Fibroblast of skin of right quadriceps (primary cell): ENCODE results near the gene CNTRL.
A peak's percentile ranks its signal among the peaks of the same experiment; 100 is the strongest.

Experiments
- DNase-seq: peaks from one replicate; pipeline ENCODE4 v3.0.0-alpha.2; 2013

CNTRL gene

DNA sequence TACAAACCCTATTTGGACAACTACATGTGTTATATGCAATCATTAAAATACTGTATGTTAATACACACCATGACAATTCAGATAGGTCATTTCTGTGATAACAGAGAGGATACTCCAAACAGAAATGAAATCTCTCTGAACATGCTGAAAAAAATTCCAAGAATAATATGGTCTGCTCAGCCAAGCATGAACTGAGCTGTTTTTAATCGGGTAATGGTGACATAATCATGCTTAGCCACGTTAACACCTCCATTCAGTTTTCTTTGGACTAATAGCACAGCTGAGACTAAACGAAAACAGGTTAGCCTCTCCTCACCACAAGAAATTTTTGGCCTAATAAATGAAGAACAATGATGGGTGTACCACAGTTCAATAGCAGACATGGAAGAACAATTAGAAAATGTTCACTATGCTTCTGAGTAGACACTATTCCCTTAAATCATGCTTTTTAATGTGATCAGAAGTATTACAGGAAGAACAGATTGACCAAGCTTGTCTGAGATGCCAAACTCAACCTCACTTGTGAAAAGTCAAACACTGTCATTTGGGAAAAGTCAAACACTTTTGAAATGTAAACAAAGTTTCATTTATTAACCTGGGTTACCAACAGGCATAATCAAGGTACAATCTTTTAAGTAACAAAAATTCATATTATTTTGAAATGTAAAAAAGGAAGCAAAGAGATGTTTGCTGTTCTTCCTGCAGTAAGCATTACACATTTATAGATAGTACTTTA, 107.5 kb downstream of the CNTRL start:
- no peak for DNase-seq

DNA sequence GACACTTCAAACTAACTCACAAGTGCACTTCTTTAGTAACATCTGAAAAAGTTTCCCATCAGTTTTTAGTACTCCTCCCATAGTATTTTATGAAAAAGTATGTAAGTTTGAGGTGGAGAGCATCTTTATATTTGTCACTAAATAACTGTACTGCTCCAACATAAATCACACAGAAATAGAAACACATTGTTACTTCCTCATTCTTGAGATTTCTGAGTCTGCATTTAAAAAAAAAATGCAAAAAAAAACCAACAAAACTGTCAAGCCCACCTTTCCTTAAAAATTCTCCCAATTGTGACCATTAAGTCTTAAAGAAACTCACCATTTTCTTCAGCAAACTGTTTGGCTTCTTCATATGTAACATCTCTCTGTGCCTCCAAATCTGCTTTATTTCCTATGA, 108.2 kb downstream of the CNTRL start:
- DNase-seq: no peak

DNA sequence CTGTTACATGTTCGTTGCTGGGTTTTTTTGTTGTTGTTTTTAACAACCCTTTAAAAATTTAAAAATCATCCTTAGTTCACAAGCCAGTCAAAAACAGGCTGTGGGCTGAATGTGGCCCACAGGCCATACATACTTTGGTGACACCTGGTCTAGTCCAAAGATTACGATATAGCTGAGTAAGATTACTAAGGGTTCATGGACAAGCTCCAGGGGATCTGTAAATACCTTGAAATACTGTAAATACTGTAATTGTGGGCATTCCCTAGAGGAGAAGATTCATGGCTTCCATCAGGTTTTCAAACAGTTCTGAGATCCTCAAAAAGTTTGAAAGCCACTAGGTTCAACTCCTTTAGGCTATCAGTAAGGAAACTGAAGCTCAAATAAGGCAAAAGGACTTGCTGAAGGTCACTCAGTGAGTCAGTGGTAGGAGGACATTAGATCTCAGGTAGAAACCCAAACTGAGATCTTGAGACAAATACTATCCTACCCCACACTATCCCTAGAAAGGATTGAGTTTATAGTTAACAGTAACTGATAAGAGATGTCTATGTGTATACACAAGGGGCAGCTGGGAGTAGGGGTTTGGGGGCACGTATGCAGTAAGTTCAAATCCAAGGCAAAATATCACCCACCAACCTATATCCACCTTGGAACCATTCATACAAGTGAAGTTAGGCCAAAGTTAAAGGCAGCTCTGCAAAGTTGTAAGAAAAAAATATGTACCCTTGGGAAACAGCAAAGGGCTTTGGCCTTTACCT, 109.1 kb downstream of the CNTRL start:
- no peak for DNase-seq

DNA sequence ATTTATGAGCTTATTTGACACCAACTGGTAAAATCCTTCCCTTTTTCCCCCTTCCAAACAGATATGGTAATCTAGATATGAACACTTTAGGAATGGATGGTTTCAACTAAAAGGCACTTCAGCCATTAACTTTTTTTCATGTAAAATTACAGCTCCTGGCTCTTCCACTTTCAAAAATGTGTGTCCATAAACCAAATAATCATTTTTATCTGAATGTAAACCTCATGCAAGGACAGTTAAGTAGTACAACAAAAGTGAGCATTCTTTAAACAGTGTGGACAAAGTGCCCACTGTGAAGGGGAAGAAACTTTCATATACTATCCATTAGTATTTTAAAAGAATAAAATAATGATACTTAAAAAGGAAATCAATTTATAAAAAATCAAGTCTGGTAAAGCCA, 109.7 kb downstream of the CNTRL start:
- no peak for DNase-seq

DNA sequence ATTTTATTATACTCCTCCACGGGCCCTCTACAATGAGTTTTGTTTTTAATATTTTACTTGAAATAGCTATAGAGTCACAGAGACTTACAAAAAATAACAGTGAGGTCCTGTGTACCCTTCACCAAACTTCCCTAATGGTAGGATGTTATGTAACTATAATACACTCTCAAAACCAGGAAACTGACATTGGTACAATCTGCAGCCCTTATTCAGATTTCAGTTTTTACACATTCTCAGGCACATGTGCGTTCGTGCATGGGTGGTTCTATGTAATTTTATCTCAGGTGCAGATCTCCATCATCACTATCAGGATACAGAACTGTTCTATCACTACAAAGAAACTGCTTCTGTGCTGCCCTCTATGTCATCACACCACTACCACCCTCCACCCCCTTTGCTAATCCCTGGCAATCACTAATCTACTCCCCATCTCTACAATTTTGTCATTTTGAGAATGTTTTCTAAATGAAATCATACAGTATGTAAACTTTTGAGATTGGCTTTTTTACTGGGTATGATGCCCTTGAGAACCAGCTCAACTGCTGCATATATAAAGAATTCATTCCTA, 110.5 kb downstream of the CNTRL start:
- no peak for DNase-seq

DNA sequence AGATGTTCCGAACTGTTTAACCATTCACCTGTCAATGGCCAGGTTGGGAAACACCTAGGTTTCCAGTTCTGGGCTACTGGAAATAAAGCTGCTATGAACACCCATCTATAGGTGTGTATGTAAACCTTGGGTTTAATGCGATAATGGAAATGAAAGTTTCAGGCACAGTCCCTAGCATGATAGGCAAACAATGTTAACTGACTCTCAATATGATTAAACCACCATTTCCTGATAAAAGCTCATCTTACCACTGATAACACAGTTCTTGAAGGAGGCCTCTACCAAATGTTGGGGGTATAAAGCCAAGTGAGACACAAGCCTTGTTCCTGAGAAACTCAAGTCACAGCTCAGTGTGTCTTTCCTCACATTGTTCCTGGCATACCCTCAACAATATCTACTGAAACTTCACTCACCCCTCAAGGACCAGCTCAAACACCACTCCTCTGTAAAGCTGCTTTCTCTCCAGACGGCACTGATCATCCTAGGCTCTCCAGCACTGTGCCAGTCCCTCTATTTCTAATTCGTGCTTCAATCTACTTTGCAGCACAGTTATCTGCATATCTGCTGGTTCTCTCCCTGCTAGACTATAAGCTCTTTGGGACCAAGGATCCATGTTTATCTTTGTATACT, 111.1 kb downstream of the CNTRL start:
- no peak for DNase-seq

DNA sequence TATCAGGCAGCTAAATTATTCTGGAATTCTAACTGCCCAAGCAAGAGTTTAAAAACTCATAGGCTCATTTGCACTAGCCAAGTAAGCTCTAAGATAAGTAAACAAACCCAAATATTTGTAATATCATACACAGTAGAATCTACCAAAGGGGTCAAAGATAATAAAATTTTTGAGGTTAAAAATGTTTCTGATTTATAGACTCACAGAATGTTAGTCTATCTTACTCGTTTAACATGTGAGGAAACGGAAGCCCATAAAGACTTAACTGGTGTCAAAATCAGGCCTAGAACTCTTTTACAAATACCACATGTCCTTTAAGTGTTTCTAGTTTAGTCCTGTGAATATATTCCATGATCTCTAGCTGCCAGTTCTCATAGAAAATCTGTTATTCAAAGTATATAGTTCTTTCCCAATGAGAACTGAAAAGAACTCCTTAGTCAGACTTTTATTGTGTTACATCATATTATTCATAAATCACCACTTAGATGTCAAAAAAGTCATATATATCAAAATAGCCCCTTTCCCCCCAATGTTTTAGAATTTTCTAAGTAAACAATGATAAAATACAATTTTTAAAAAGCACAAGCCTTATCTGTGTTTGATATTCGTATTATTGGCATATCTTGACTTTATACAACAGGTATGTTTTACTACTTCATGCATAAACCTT, 113.0 kb downstream of the CNTRL start:
- DNase-seq: peak; percentile 40

DNA sequence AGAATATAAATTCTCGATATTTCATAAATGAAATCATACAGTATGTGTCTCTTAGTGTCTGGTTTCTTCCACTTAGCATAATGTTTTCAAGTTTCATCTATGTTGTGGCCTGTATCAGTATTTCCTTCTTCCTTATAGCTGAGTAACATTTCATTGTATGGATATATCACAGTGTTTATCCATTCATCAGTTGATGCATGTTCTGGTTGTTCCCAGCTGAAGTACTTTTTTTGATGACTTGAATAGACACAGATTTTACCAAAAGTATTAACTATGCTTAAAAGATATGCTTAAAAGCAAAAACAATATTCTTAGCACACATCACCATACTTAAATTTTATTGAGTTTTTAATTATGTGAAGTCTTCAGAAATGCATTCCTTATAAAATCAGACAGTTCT, 114.3 kb downstream of the CNTRL start:
- no peak for DNase-seq

DNA sequence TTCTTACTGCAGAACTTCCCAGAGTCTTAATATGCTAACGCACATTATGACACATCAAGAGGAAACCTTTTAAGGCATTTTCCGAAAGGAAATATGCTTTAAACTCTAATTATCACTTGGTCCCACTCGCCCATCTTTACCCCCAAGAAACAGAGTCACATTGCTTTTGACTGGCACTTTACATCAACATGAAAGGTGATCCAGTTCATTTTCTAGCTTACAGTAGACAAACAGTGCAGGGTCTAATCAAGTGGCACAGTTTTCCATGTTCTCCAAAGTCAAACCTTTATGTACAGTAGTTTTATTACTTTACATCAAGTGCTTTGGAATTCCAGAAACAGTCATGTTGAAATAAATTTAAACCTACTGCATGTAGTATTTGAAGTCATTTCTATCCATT, 114.9 kb downstream of the CNTRL start:
- DNase-seq: no peak

DNA sequence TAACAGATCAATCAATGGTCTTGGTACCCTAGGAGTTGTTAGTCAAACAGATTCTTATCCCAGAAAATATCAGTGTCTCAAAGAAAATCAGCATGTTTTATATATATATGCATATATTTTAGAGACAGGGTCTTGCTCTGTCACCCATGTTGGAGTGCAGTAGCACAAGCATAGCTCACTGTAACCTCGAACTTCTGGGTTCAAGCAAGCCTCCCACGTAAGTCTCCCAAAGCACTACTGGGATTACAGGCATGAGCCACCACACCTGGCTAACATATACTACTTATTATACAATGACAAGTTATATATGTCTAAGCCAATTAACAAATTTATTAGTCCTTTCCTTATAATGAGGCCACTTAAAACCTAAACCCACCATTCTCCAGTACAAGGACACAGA, 116.5 kb downstream of the CNTRL start:
- DNase-seq: no peak

DNA sequence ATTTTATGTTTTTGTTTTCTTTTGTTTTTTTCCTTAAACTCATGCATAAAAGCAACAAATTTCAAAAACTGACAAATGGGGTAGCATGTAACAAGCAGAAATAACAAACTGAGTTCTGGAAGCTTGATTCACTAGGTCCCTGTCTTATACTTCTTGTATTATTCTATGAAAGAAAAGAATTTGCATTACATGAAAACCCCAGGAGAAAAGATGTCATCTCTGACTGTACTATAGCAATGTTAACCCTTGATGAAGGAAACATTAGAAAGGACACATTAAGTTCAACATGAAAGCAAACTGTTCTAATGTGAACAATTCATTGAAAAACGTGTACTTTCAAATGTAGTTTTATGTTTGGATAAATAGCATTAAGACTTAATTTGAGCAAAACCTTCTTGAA, 117.8 kb downstream of the CNTRL start:
- DNase-seq: no peak

DNA sequence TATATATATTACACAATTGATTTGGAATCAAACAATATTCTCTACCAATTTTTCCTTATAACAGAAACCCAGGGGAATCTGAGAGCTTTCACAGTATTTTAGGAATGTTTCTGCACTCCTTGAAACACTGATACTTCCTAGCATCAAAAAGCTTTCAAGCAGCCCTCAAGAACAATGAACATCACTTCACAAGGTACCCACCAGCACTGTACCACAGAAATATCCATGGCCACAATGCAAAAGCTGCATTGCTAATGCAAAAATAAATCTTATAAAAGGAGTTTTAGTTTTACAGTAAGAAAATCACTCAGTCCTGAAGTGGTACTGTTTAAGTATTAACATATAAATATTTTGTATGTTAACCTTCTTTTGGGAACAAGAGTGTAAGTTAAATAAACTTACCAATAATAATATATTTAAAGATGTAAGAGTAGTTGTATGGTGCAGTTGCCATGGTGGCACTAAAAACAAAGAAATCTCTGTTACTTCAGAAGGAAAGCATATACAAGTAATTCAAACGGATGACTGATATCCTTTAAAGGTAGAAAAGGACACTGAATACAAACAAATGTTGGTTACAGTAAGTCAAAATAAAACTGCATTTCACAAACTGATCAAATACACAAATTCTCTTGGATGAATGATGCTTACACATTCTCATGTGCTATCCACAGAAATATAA, 118.3 kb downstream of the CNTRL start:
- no peak for DNase-seq

DNA sequence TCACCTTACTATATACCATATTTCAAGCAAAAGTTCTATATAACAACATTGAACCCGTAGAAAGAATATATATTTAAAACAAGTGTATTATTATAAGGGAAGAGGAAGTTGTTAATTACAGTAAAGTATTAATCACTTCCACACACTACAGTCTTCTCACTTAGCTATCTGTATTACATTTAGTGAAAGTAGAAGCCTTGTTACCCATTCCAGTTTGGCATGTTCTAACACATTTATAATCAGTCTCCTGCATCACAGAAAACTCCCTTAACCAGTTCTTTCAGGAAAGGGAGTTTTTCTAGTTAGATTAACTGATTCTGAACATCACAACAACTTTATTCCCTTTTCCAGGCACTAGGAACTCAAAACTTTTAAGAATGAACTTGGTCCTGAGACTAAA, 120.0 kb downstream of the CNTRL start:
- no peak for DNase-seq

DNA sequence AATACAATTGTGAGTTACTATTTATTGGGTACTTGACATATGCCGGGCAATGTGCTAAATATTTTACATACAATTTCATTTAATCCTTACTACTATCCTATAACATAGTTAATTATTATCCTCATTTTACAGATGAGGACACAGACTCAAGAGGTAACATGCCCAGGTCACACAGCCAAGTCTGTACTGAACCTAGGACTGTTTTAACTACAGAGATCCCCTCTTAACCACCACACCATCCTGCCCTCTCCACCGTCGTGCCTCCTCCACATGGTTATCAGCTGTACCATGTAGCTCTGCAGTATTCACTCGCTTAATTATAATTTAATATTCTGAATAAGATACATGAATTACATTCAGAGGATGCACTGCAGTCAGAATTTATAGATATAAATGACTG, 121.6 kb downstream of the CNTRL start:
- DNase-seq: no peak

DNA sequence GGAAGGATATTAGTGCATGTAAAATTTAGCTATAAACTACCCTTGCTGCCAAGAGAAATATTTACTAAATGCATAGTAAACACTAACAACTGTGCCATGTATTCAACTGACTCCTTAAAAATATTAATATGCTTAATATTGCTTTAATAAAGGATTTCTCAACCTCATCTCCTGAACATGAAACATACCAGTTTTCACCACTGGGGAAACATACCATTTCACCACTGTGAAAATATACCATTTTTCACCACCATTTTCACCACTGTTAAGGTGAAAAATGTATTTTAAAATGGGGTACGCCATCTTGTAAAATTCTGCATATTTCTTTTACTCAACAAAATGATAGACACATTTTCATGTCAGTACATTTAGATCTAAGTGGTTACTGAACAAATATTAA, 122.4 kb downstream of the CNTRL start:
- no peak for DNase-seq

DNA sequence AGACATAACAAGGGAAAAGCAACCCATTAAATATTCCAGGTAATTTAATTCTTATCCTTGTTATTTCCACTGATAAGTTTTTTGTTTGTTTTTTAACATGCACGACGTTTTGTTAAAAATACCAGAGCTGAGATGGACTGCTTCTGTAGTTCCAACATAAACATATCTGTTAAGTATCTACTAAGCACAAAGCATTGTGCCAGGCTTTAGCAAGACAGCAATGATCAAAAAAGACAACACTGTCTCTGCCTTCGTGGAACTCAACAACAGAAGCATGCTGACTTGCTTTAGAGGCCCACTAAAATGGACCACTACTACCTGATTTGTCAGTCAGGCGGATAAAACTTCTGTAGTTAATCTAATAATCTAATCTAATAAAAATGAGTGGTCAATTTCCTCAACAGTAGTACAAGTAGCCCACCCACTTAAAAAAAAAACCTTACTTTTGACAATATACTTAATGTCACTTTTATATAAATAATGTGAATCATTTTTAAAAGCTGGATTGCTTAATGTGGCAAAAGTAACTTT, 123.8 kb downstream of the CNTRL start:
- DNase-seq: no peak

DNA sequence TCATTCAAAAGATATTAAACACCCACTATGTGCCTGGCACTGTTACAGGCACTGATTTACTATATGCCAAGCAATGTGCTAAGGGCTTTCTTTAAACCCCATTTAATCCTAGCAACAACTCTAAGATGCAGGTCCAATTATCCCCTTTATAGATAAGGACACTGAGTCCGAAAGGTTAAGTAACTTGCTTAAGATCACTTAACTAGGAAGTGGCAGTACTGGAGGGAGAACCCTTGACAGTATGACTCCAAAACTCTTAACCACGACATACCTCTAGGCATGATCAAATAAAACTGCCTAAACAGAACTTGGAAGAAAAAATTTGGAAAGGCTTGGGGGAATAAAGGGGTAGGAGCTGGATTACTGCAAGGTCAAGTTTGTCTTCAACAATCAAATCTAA, 125.2 kb downstream of the CNTRL start:
- no peak for DNase-seq

DNA sequence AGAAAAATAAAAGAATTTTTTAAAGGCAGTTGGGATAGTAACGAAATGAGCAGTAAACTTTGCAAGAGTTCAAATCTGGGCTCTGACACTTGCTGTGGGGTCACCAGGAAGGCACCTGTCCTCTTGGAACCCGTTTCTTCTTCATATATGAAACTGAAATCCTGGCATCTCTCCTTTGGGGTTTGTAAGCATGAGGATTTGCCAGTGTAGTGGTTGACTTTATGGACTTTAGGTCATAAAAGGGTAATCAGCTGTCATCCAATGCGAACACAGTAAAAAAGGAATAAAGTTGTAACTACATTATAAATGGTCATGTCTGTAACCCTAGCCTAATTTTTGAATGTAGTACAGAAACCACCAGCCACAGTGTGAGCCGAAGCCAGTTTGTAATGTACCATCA, 125.6 kb downstream of the CNTRL start:
- DNase-seq: no peak

DNA sequence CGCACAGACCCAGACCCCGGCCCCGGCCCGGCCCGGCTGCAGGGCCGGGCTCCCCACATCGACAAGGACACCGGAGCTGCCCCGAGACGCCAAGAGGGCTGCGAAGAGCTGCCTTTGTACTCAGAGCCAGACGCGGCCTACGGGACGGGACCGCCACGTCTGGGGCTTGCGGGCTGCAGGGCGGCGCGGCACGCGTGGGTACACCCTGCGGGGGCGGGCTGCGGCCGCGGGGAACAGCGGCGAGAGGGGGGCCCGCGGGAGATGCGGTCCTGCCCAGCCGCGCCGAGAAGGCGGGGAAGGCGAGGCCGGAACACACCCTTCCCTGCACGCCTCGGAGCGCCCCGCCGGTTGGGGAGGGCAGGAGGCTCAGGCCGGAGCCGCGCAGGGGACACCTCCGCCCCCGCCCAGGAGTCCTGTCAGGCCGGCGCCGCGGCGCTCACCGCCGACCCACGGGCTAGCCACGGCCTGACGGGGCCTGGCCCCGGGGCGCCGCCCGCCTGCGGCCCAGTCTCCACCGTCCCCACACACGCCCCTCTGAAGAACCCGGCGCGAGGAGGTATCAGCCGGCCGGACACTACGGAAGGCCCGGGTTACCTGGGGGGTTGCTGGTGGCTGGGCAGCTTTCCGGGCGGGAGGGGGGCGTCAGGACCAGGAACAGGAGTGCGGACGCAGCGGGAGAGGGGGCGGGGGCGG, 126.4 kb downstream of the CNTRL start:
- DNase-seq: no peak

DNA sequence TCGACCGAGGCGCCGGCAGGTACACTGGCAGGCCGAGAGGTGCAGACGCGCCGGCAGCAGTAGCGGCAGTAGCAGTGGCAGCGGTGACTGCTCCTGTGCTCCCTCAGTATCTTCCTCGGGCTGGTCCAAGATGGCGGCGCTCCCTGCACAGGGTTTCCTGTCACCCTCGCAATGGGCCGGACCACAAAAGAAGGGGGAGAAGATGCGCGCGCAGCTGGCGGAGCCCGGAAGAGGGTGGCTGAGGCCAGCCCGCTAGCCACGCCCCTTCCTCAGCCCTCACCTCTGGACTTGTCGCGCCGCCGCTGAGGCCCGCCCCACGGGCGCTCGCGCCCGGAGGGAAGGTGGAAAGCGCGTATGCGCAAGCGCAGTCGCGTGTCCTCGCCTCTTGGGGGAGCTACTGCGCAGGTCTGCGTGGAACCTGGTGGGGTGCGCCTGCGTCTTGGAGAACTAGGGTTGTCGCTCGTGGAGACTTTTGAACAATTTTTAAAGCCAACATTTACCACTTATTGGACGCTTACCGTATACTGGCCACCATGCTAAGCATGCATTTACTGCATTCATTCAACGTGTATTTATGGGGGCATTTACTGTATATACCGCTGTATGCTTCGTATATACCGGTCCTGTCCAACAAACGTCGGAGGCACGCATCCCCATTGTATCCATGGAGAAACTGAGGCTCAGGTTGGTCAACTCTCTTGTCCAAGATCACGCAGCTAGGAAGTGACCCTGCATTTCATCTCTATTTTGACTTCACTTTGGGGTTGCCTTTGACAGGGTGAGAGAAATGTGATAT, 127.2 kb downstream of the CNTRL start, which contains the start of gene RAB14:
RAB14 (minus strand) TSS at position 132 of the 796 bp plus-strand sequence. CDS start 8,457 bp downstream, outside the sequence.
- DNase-seq: peak; percentile 97

DNA sequence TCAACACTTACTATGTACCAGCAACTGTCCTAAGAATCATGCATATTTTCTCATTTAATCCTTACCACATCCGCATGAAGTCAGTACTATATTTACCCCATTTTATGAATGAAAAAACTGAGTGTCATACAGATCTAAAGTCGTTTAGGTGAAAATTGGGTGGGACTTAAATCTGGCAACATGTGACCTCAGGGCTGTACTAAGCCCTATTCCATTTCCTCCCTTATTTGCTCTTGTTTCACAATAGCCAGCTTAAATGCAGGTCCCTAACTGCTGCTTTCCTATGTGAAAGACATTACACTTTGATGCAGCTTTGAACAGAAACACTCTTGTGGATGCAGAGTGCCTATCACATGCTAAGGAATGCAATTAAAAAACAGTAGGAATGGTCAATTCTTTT, 129.4 kb downstream of the CNTRL start:
- DNase-seq: no peak
